ENCODE results near the gene YTHDF2.

The YTHDF2 gene

GRCh38 chr1:28783363-28783762, 46.6 kb downstream of the YTHDF2 start:
- no peaks in the 10 kb centered on the region for H3K36me3 ChIP-seq (ENCODE audit: control insufficient read depth in 2 of 2, insufficient read depth in 1 of 2, low read length in 2 of 2)
- ChIA-PET POLR2A (interaction anchor here (0.6 kb wide), 1 partner anchor 91 kb away, joined by 7 read pairs; no protein-coding TSS in a partner anchor), CTCF (interaction anchor here (0.5 to 6.5 kb wide), 10 partner anchors 13 to 419 kb away, joined by 3 to 167 read pairs (median 8); no protein-coding TSS in a partner anchor)
- no peak overlapping the region for H3K4me3 ChIP-seq (ENCODE audit: low read depth, low read length)
- no peaks in the 10 kb centered on the region for H3K9me3 ChIP-seq (ENCODE audit: control insufficient read depth, insufficient read depth, low read depth, low read length)
- H3K4me1 ChIP-seq (ENCODE audit: control insufficient read depth, insufficient read depth, low read length): no peaks in the 10 kb centered on the region
- TF ChIP-seq ZNF488 (tag by site-specific recombination; IDR thresholded peaks at IDR 0.05) (no peak), ZNF549 (tag by site-specific recombination; IDR thresholded peaks at IDR 0.05) (no peak), SCRT1 (tag by site-specific recombination; IDR thresholded peaks at IDR 0.05; ENCODE audit: borderline replicate concordance) (no peak), GLI4 (tag by site-specific recombination; IDR thresholded peaks at IDR 0.05) (no peak), ZSCAN30 (tag by site-specific recombination; IDR thresholded peaks at IDR 0.05) (no peak), INSM2 (tag by site-specific recombination; IDR thresholded peaks at IDR 0.05) (no peak)
- H3K27ac ChIP-seq (ENCODE audit: extremely low read depth, low read depth, low read length): no peak overlapping the region

GRCh38 chr1:28789412-28789811, 52.7 kb downstream of the YTHDF2 start:
- Histone ChIP-seq H3K9me3 (ENCODE audit: control insufficient read depth, insufficient read depth, low read depth, low read length) (no peaks in the 10 kb centered on the region), H3K36me3 (ENCODE audit: control insufficient read depth in 2 of 2, insufficient read depth in 1 of 2, low read length in 2 of 2) (no peaks in the 10 kb centered on the region), H3K4me3 (ENCODE audit: low read depth, low read length) (no peak overlapping the region), H3K4me1 (ENCODE audit: control insufficient read depth, insufficient read depth, low read length) (no peaks in the 10 kb centered on the region), H3K27ac (ENCODE audit: extremely low read depth, low read depth, low read length) (no peak overlapping the region)
- TF ChIP-seq AEBP2 (tag by site-specific recombination; IDR thresholded peaks at IDR 0.05; ENCODE audit: borderline replicate concordance) (no peak), ZNF24 (tag by site-specific recombination; IDR thresholded peaks at IDR 0.05) (peak; percentile 52; the same call in 1 of the 2 replicates)
- CTCF ChIA-PET: interaction anchor here (1.5 kb wide), 1 partner anchor 86 kb away, joined by 4 read pairs; no protein-coding TSS in a partner anchor
- POLR2A ChIA-PET: no interaction called here

- H3K36me3 ChIP-seq (ENCODE audit: control insufficient read depth in 2 of 2, insufficient read depth in 1 of 2, low read length in 2 of 2): no peaks in the 10 kb centered on the region
- no peak overlapping the region for H3K27ac ChIP-seq (ENCODE audit: extremely low read depth, low read depth, low read length)
- no peaks in the 10 kb centered on the region for H3K4me1 ChIP-seq (ENCODE audit: control insufficient read depth, insufficient read depth, low read length)
- TF ChIP-seq ZNF692 (tag by site-specific recombination; IDR thresholded peaks at IDR 0.05): no peak
- no peak for TF ChIP-seq ZNF501 (tag by site-specific recombination; IDR thresholded peaks at IDR 0.05)
- no peak for TF ChIP-seq ZNF24 (tag by site-specific recombination; IDR thresholded peaks at IDR 0.05)
- no peak for TF ChIP-seq ZNF549 (tag by site-specific recombination; IDR thresholded peaks at IDR 0.05)
- no peak overlapping the region for H3K4me3 ChIP-seq (ENCODE audit: low read depth, low read length)
- POLR2A ChIA-PET: no interaction called here
- no peaks in the 10 kb centered on the region for H3K9me3 ChIP-seq (ENCODE audit: control insufficient read depth, insufficient read depth, low read depth, low read length)
- CTCF ChIA-PET: interaction anchor here (1.5 kb wide), 1 partner anchor 86 kb away, joined by 4 read pairs; no protein-coding TSS in a partner anchor
These were observed 53.1 kb downstream of the YTHDF2 start for GRCh38 chr1:28789816-28790215.

GRCh38 chr1:28790377-28791035, 53.8 kb downstream of the YTHDF2 start:
- Histone ChIP-seq H3K36me3 (ENCODE audit: control insufficient read depth in 2 of 2, insufficient read depth in 1 of 2, low read length in 2 of 2) (no peaks in the 10 kb centered on the region), H3K4me1 (ENCODE audit: control insufficient read depth, insufficient read depth, low read length) (no peaks in the 10 kb centered on the region), H3K4me3 (ENCODE audit: low read depth, low read length) (no peak overlapping the region), H3K27ac (ENCODE audit: extremely low read depth, low read depth, low read length) (no peak overlapping the region), H3K9me3 (ENCODE audit: control insufficient read depth, insufficient read depth, low read depth, low read length) (no peaks in the 10 kb centered on the region)
- CTCF ChIA-PET: interaction anchor here (0.6 to 1.5 kb wide), 4 partner anchors 34 to 232 kb away, joined by 3 to 4 read pairs (median 3); no protein-coding TSS in a partner anchor
- POLR2A ChIA-PET: interaction anchor here (1.4 kb wide), 1 partner anchor 15 kb away, joined by 3 read pairs; no protein-coding TSS in a partner anchor
- TF ChIP-seq AEBP2 (tag by site-specific recombination; IDR thresholded peaks at IDR 0.05; ENCODE audit: borderline replicate concordance): no peak
- TF ChIP-seq ZNF621 (tag by site-specific recombination; IDR thresholded peaks at IDR 0.05): no peak
- TF ChIP-seq ZNF155 (tag by site-specific recombination; IDR thresholded peaks at IDR 0.05): no peak
- TF ChIP-seq RBAK (tag by site-specific recombination; IDR thresholded peaks at IDR 0.05): no peak
- TF ChIP-seq ZNF280D (tag by site-specific recombination; IDR thresholded peaks at IDR 0.05): no peak
- no peak for TF ChIP-seq ZNF514 (tag by site-specific recombination; IDR thresholded peaks at IDR 0.05)
